ENCODE measurements around the gene LEF1. TPM values are rescaled to one million over a fixed set of nuclear protein-coding genes. Genes with fewer than 3 reads are reported as not detected.

The LEF1 gene
- total and polyA plus RNA-seq, 2 donors from 2014 or later, result 5.1 to 14.5 TPM

- Histone ChIP-seq H3K4me3 (ENCODE audit: low read length in 3 of 3) (no peak overlapping the region), H3K4me1 (ENCODE audit: control insufficient read depth in 2 of 3, insufficient read depth in 2 of 3, low read depth in 1 of 3, low read length in 3 of 3) (no peaks in the 10 kb centered on the region), H3K9ac (ENCODE audit: low read length in 3 of 3) (no peak overlapping the region), H3K36me3 (ENCODE audit: control insufficient read depth in 2 of 3, insufficient read depth in 3 of 3, low read length in 3 of 3) (no peaks in the 10 kb centered on the region), H3K27me3 (ENCODE audit: control insufficient read depth, insufficient read depth, low read length) (no peaks in the 10 kb centered on the region), H3K27ac (ENCODE audit: low read depth in 2 of 2, low read length in 2 of 2) (no peak overlapping the region), H3K9me3 (ENCODE audit: control insufficient read depth in 2 of 3, insufficient read depth in 1 of 3, low read length in 3 of 3) (no peaks in the 10 kb centered on the region)
- FAIRE-seq (no peak), DNase-seq (no peak)
- TF ChIP-seq CTCF (IDR thresholded peaks at IDR 0.05; ENCODE audit: borderline replicate concordance, extremely low read depth, insufficient read depth), result no peak
- intact Hi-C loops (cut with DNase I), result no loop called here
These were observed 45.0 kb upstream of the LEF1 start for GRCh38 chr4:108213723-108214122.

- intact Hi-C loops (cut with DNase I), result no loop called here
- Histone ChIP-seq H3K4me3 (ENCODE audit: low read length in 3 of 3) (no peak overlapping the region), H3K9ac (ENCODE audit: low read length in 3 of 3) (no peak overlapping the region), H3K36me3 (ENCODE audit: control insufficient read depth in 2 of 3, insufficient read depth in 3 of 3, low read length in 3 of 3) (no peaks in the 10 kb centered on the region), H3K4me1 (ENCODE audit: control insufficient read depth in 2 of 3, insufficient read depth in 2 of 3, low read depth in 1 of 3, low read length in 3 of 3) (no peaks in the 10 kb centered on the region), H3K27ac (ENCODE audit: low read depth in 2 of 2, low read length in 2 of 2) (no peak overlapping the region), H3K27me3 (ENCODE audit: control insufficient read depth, insufficient read depth, low read length) (no peaks in the 10 kb centered on the region), H3K9me3 (ENCODE audit: control insufficient read depth in 2 of 3, insufficient read depth in 1 of 3, low read length in 3 of 3) (no peaks in the 10 kb centered on the region)
- TF ChIP-seq CTCF (IDR thresholded peaks at IDR 0.05; ENCODE audit: borderline replicate concordance, extremely low read depth, insufficient read depth), result no peak
- DNase-seq (no peak), FAIRE-seq (no peak)
These were observed 44.6 kb upstream of the LEF1 start for GRCh38 chr4:108213308-108213707.

- no peak for DNase-seq
- Histone ChIP-seq H3K27ac (ENCODE audit: low read depth in 2 of 2, low read length in 2 of 2) (no peak overlapping the region), H3K9ac (ENCODE audit: low read length in 3 of 3) (no peak overlapping the region), H3K4me3 (ENCODE audit: low read length in 3 of 3) (no peak overlapping the region), H3K4me1 (ENCODE audit: control insufficient read depth in 2 of 3, insufficient read depth in 2 of 3, low read depth in 1 of 3, low read length in 3 of 3) (no peaks in the 10 kb centered on the region), H3K9me3 (ENCODE audit: control insufficient read depth in 2 of 3, insufficient read depth in 1 of 3, low read length in 3 of 3) (no peaks in the 10 kb centered on the region), H3K36me3 (ENCODE audit: control insufficient read depth in 2 of 3, insufficient read depth in 3 of 3, low read length in 3 of 3) (no peaks in the 10 kb centered on the region), H3K27me3 (ENCODE audit: control insufficient read depth, insufficient read depth, low read length) (no peaks in the 10 kb centered on the region)
- no peak for FAIRE-seq
- intact Hi-C loops (cut with DNase I), result no loop called here
- no peak for TF ChIP-seq CTCF (IDR thresholded peaks at IDR 0.05; ENCODE audit: borderline replicate concordance, extremely low read depth, insufficient read depth)
These were observed 42.5 kb upstream of the LEF1 start for GRCh38 chr4:108210989-108211835.

All from kidney (tissue), 14 donors.